Activated naive CD4-positive, alpha-beta T cell treated with anti-CD3 and anti-CD28 coated beads for 36 hours (primary cell): ENCODE measurements around the gene TMEM245. TPM values are rescaled to one million over a fixed set of nuclear protein-coding genes. Genes with fewer than 3 reads are reported as not detected.

Source experiments
- CTCF ChIA-PET: fragments of 350-600 bp; sonication (Branson Sonifier 250); formaldehyde crosslinking; loops from one replicate; lab custom pipeline; 2021; ENCODE audit warnings: antibody characterized with exemption; lab: Charles Lee
- DNase-seq: peaks from one replicate; pipeline ENCODE4 v3.0.0-alpha.2; 2020
- H3K27ac Mint-ChIP-seq: one replicate; pipeline ENCODE4 v1.8.0; 2021; ENCODE audit warnings: mild to moderate bottlenecking, mixed read lengths
- H3K27me3 Mint-ChIP-seq: one replicate; pipeline ENCODE4 v1.8.0; 2021; ENCODE audit warnings: low read depth, mixed read lengths
- H3K36me3 Mint-ChIP-seq: one replicate; pipeline ENCODE4 v1.8.0; 2021; ENCODE audit warnings: low read depth, mixed read lengths
- H3K4me1 Mint-ChIP-seq: one replicate; pipeline ENCODE4 v1.8.0; 2021; ENCODE audit warnings: low read depth, mixed read lengths
- H3K4me3 Mint-ChIP-seq: one replicate; pipeline ENCODE4 v1.8.0; 2021; ENCODE audit warnings: mild to moderate bottlenecking, moderate library complexity, mixed read lengths
- H3K9me3 Mint-ChIP-seq: one replicate; pipeline ENCODE4 v1.8.0; 2021; ENCODE audit warnings: mixed read lengths
- intact Hi-C: fragments of 100-400 bp; cut with micrococcal nuclease; formaldehyde crosslinking; loops from one replicate; pipeline ENCODE4 v1.15.1; 2023
- total RNA-seq, 2 experiments: library from RNA; stranded (reverse); gene quantifications; one replicate each; pipeline ENCODE4 v1.2.3, GENCODE V29; 2021

TMEM245 gene
- total RNA-seq, 2 experiments from 2014 or later, result 19.9 TPM

DNA sequence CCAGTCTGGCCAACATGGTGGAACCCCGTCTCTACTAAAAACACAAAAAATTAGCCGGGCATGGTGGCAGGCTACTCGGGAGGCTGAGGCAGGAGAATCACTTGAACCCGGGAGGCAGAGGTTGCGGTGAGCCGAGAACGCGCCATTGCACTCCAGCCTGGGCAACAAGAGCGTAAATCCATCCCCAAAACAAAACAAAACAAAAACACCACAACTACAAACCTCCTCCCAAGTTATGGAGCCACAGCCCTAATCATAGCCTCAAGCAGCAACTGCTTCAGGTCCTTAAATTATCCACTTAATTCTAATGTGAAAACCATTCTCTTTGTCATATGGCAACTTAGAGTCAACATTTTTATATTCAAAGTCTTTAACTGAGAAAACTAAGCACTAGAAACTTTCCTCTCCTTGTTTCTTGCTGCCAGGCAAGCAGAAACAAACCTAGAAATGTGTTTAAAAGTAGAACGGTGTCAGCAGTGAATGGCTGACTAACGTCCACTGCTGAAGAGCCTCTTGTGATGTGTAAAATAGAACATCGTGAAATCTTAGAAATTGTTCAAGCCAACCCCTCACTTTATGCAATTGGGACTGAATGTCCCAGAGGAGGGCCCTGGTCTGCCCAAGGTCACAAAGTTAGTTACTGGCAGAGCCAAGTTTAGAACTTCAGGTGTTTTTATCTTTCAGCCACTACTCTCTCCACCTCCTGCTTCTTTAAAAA, 5.7 kb downstream of the TMEM245 start:
- H3K4me3 Mint-ChIP-seq, result no peak overlapping the region
- no peaks in the 10 kb centered on the region for H3K27me3 Mint-ChIP-seq
- CTCF ChIA-PET, result interaction anchor here (0.6 kb wide), 1 partner anchor 335 kb away, joined by 3 read pairs; no protein-coding TSS in a partner anchor
- peaks cover 9% of the 10 kb centered on the region for H3K36me3 Mint-ChIP-seq
- no peaks in the 10 kb centered on the region for H3K9me3 Mint-ChIP-seq
- H3K4me1 Mint-ChIP-seq, result peaks cover 86% of the 10 kb centered on the region
- H3K27ac Mint-ChIP-seq, result peak overlapping the region; percentile 21
- no peak for DNase-seq
- intact Hi-C loops, result loop anchor here (1.0 to 10.0 kb wide), 6 partner anchors 22 to 1143 kb away; partner anchors contain the start of genes EPB41L4B and TXN

DNA sequence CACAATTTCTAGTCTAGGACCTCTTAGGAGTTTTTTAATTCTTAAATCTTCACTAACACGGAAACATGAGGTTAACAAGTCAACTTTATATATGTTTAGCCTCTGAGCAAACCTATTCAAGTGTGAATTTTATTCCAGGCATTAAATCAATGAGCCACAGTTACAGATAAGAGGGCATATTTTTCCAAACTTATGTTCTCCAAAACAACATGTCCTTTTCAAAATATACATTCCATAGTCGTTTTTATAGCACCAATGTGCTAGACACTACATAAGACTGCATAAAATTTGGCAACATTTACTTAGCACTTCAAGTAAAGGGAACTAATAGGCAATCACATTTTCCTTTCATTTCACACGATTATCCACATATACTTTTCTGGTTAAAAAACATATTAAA, 6.5 kb downstream of the TMEM245 start:
- Mint-ChIP-seq H3K27ac (no peak overlapping the region), H3K27me3 (no peaks in the 10 kb centered on the region), H3K4me3 (no peak overlapping the region), H3K4me1 (peaks cover 91% of the 10 kb centered on the region), H3K36me3 (peaks cover 9% of the 10 kb centered on the region), H3K9me3 (no peaks in the 10 kb centered on the region)
- intact Hi-C loops, result loop anchor here (5.0 to 10.0 kb wide), 3 partner anchors 212 to 1144 kb away; partner anchors contain the start of genes EPB41L4B and TXN
- no peak for DNase-seq
- CTCF ChIA-PET, result no interaction called here

DNA sequence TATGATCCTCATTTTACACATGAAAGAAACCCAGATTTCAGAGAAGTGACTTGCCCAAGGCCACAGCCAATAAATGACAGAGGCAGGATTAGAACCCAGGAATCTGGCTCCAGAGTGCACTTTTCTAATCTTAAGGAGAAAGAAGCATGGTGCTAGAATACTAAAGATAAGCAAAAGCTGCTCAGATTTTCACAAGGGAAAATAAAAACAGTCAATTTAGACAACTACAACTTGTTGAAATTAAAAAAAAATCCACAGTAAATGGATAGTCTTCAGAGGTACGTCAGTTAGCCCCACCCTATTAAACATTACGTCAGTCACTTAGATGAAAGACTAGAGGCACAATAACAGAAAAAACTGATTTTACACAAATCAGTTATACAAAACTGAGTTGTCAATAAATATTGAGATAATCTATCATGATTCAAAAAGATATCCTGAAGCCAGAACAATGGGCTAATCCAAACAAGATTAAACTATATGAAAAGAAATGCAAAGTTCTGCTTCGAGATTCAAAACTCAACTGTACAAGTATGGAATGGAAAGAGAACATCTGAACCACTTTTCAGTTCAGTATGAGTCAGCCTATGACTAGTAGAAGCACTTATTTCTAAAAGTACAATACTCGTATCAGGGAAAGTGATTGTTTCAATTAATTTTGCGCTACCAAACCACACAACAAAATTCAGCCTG, 9.3 kb downstream of the TMEM245 start:
- intact Hi-C loops, result loop anchor here (1.0 to 10.0 kb wide), 10 partner anchors 8 to 1868 kb away; partner anchors contain the start of genes EPB41L4B and TXN
- Mint-ChIP-seq H3K4me3 (peak overlapping the region; percentile 44), H3K36me3 (peaks cover 3% of the 10 kb centered on the region), H3K27ac (peak overlapping the region; percentile 75), H3K27me3 (no peaks in the 10 kb centered on the region), H3K9me3 (no peaks in the 10 kb centered on the region), H3K4me1 (peaks cover 82% of the 10 kb centered on the region)
- CTCF ChIA-PET, result interaction anchor here (2.1 kb wide), 1 partner anchor 16 kb away, joined by 5 read pairs; no protein-coding TSS in a partner anchor
- DNase-seq, result no peak

DNA sequence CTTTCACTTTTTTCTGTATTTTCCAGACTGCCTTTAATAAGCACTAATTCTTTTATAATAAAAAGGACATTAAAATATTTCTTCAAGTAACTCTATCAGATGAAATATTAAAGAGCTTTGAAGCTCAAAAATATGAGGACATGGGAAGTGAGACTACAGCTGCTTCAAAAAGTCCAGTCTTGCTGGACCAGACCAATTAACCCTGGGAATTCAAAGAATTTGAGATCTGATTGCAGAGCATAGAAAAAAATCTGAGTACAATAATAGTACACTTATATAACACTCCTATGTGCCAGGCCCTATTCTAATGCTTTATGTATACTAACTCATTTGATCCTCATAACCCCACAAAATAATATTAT, 9.8 kb downstream of the TMEM245 start:
- peak overlapping the region; percentile 75 for H3K27ac Mint-ChIP-seq
- H3K4me3 Mint-ChIP-seq, result peak overlapping the region; percentile 44
- no peak for DNase-seq
- no peaks in the 10 kb centered on the region for H3K27me3 Mint-ChIP-seq
- peaks cover 79% of the 10 kb centered on the region for H3K4me1 Mint-ChIP-seq
- H3K9me3 Mint-ChIP-seq, result peaks cover 1% of the 10 kb centered on the region
- intact Hi-C loops, result loop anchor here (1.0 to 10.0 kb wide), 10 partner anchors 8 to 1867 kb away; partner anchors contain the start of genes EPB41L4B and TXN
- CTCF ChIA-PET, result interaction anchor here (0.8 to 1.1 kb wide), 2 partner anchors 10 to 46 kb away, joined by 4 to 5 read pairs; partner anchors contain the start of gene TMEM245
- peaks cover 6% of the 10 kb centered on the region for H3K36me3 Mint-ChIP-seq

DNA sequence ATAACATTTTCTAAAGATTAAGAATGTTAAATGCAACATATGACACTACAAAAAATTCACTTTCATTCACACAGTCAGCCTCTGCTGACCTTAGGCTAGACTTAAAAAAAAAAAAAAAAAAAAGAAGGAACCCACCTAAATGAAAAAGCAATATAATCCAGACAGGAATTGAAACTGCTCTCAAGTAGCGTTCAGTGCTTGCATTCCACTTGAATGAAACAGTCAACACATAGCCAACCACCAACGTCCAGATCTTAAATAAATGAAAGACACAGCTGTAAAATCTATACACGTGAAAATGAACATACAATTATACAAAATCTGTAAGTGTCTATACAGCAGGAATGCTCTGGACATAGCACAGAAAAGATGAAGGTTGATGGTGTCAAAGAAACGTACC, 11.4 kb downstream of the TMEM245 start:
- Mint-ChIP-seq H3K27me3 (no peaks in the 10 kb centered on the region), H3K27ac (no peak overlapping the region), H3K36me3 (peaks cover 16% of the 10 kb centered on the region), H3K4me1 (peaks cover 69% of the 10 kb centered on the region), H3K4me3 (no peak overlapping the region), H3K9me3 (peaks cover 4% of the 10 kb centered on the region)
- CTCF ChIA-PET, result interaction anchor here (0.6 to 0.8 kb wide), 2 partner anchors 26 to 98 kb away, joined by 3 to 4 read pairs; no protein-coding TSS in a partner anchor
- intact Hi-C loops, result no loop called here
- no peak for DNase-seq

DNA sequence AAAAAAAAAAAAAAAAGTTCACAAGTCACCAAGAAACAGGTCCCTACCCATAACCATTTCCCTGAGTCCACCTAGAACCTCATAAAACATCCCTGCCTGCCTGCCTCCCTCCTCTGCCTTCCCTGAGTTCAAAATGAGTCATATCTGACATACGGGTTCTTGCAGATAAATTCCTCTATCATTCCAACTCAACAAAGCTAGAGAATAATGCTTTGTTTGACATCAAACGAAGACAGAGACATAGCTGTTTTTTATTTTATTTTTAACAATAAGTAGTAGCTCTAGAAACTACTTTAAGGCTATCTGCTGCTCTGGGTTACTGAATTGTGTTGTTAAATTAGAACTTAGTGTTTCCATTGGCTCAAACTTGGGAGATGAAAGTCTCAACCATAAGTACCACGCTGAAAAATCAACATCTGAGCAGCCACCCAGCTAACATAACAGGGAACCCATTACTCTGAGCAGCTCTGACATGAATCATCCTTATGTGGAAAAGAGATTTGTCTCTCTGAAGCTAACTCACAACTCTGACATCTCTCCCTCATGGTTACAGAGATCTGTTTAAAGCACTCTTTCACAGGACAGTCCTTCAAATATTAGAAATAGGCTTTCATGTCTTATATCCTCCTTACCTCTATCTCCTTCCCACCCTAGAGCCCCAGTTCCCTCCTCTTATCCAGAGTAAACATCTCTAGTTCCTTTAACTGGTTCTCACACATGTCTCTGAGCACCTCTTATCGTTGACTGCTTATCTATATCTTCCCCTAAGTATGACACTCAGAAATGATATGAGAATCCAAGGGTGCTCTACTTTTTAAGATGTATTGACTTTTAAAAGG, 12.1 kb downstream of the TMEM245 start:
- peaks cover 23% of the 10 kb centered on the region for H3K36me3 Mint-ChIP-seq
- H3K9me3 Mint-ChIP-seq, result peaks cover 7% of the 10 kb centered on the region
- H3K27ac Mint-ChIP-seq, result peak overlapping the region; percentile 69
- H3K27me3 Mint-ChIP-seq, result no peaks in the 10 kb centered on the region
- intact Hi-C loops, result no loop called here
- DNase-seq, result no peak
- peak overlapping the region; percentile 8 for H3K4me3 Mint-ChIP-seq
- peaks cover 67% of the 10 kb centered on the region for H3K4me1 Mint-ChIP-seq
- CTCF ChIA-PET, result no interaction called here

DNA sequence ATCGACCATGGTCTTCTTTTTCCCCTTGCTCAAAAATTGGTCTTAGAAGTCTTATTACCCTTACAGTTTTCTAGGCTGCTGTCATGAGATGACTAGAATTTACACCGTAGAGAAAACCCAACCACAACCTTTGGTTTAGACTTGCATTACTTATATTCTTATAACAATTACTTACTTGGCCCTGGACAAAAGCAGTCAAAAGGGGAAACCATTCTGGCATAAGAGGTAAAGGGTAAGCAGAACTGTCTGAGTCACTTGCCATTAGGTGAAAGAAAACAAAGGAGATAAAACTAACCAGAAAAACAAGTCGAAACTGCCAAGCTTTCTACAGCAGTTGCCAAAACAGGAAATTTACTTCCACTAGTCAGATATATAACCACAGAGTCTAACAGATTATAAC, 17.9 kb downstream of the TMEM245 start:
- intact Hi-C loops, result loop anchor here (1.0 to 2.0 kb wide), 4 partner anchors 8 to 89 kb away; partner anchors contain the start of gene CTNNAL1
- Mint-ChIP-seq H3K4me3 (peak overlapping the region; percentile 37), H3K4me1 (peaks cover 64% of the 10 kb centered on the region), H3K36me3 (peaks cover 29% of the 10 kb centered on the region), H3K9me3 (peaks cover 7% of the 10 kb centered on the region), H3K27me3 (no peaks in the 10 kb centered on the region), H3K27ac (peak overlapping the region; percentile 75)
- CTCF ChIA-PET, result no interaction called here
- no peak for DNase-seq

DNA sequence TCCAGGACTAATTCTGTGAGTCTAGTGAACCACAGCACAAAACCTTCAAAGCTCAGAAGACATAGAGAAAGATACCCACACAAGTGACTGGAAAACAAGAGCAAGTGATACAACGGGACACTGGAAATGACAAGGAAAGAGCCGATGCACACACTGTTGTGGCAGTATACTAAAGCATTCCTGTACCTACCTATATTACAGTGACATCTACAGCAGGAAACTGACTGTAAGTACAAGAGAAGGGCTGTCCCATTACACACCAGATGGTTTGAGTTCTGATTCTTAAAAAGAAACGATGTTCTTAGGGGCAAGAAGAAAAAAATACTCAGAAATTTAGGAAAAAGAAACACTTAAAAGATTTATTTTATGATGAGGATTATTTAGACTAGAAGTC, 18.5 kb downstream of the TMEM245 start:
- Mint-ChIP-seq H3K27me3 (no peaks in the 10 kb centered on the region), H3K27ac (peak overlapping the region; percentile 64), H3K4me1 (peaks cover 67% of the 10 kb centered on the region), H3K36me3 (peaks cover 29% of the 10 kb centered on the region), H3K4me3 (peak overlapping the region; percentile 7), H3K9me3 (peaks cover 7% of the 10 kb centered on the region)
- intact Hi-C loops, result loop anchor here (1.0 to 2.0 kb wide), 3 partner anchors 9 to 88 kb away; partner anchors contain the start of gene CTNNAL1
- DNase-seq, result peak; percentile 32
- CTCF ChIA-PET, result no interaction called here

DNA sequence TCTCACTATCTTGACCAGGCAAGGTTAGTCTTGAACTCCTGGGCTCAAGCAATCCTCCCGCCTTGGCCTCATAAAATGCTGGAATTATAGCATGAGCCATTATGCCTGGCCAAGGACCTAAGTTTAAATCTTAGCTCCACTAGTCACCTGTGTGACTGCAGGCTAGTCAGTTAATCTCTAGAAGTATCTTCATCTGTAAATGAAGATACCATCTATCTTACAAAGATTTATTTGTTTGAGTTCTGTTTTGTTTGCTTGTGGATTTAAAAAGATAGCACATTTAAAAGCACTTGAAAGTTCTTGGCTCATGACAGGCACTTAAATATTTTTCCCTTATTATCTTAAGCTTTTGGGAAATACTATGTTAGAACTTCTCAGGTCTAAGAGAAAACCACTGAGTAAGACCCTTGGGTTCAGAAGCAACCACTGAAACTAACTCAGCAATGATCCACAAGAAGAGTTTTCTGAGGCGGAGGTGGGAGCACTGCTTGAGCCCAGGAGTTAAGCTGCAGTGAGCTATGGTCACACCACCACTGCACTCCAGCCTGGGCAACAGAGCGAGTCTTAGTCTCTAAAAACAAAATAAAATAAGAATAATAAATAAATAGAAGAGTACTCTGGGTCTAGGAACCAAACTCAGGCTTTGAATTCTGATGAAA, 19.1 kb downstream of the TMEM245 start:
- Mint-ChIP-seq H3K27me3 (no peaks in the 10 kb centered on the region), H3K9me3 (peaks cover 7% of the 10 kb centered on the region), H3K4me1 (peaks cover 72% of the 10 kb centered on the region), H3K36me3 (peaks cover 33% of the 10 kb centered on the region), H3K4me3 (no peak overlapping the region), H3K27ac (peak overlapping the region; percentile 64)
- CTCF ChIA-PET, result interaction anchor here (1.1 kb wide), 1 partner anchor 340 kb away, joined by 4 read pairs; no protein-coding TSS in a partner anchor
- intact Hi-C loops, result loop anchor here (1.0 to 2.0 kb wide), 3 partner anchors 10 to 88 kb away; partner anchors contain the start of gene CTNNAL1
- DNase-seq, result no peak

DNA sequence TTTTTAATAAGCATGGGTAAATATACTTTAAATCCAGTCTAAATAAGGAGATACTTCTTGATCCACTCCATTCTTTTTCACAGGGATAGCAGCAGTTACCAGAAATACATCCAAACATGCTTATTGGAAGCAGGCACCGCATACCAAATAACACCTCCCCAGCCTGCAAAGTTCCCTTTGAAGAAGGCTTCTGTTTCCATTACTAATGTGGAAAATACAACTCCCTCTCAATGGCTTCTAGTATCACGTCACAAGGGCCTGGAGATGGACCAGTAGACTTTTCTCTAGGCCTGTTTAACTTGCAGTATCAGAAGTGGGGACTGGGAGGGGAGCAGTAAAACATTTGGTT, 20.8 kb downstream of the TMEM245 start:
- intact Hi-C loops, result no loop called here
- Mint-ChIP-seq H3K4me3 (no peak overlapping the region), H3K4me1 (peaks cover 84% of the 10 kb centered on the region), H3K27ac (no peak overlapping the region), H3K27me3 (no peaks in the 10 kb centered on the region), H3K36me3 (peaks cover 29% of the 10 kb centered on the region), H3K9me3 (peaks cover 5% of the 10 kb centered on the region)
- CTCF ChIA-PET, result no interaction called here
- DNase-seq, result peak; percentile 16

DNA sequence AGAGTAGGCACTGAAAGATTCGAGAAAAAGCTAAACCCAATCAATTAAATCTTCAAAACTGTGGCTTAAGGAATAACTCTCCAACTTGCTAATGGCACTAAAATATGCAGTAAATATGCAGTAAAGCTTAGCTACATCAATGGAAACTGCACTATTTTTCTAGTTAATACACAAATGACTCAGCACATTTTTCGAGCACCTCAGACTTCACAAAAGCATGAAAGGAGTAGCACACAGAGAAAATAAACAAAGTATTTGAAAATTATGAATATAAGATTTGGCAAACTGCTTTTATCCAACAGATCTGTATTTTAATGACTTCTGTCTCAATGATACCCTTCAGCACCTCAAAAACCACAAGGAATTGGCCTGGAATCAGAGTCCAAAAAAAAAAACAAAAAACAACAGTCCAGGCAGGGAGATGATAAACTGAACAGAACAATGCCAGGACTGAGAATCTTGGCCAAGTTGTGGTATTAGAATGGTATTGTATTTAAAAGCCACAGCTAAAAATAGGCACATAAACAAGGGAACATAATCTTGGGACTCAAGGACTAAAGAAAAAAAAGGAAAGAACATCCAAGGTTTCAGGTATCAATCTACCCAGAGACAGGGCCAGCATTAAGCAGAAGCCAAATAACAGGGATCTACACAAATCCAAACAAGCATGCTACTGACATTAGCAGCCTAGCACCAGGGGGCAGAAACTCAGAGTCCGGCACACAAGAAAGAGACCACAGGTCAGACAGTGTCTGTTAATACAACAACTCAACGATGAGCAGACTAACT, 21.4 kb downstream of the TMEM245 start:
- Mint-ChIP-seq H3K4me3 (no peak overlapping the region), H3K27ac (peak overlapping the region; percentile 63), H3K36me3 (peaks cover 27% of the 10 kb centered on the region), H3K27me3 (no peaks in the 10 kb centered on the region), H3K9me3 (peaks cover 3% of the 10 kb centered on the region), H3K4me1 (peaks cover 86% of the 10 kb centered on the region)
- intact Hi-C loops, result no loop called here
- CTCF ChIA-PET, result interaction anchor here (0.7 kb wide), 1 partner anchor 10 kb away, joined by 3 read pairs; no protein-coding TSS in a partner anchor
- no peak for DNase-seq
